Measurements from ENCODE around the gene PNPLA7.

GRCh38 chr9:137485343-137486140 is 64.7 kb downstream of the PNPLA7 start:
- TF ChIP-seq POLR2A (IDR thresholded peaks at IDR 0.05): no peak
- TF ChIP-seq CTCF (IDR thresholded peaks at IDR 0.05): no peak
